RCC 7860 (cell line): ENCODE measurements around the gene RALGPS2.

Experiments used
- DNase-seq: peaks from one replicate; pipeline ENCODE4 v3.0.0-alpha.2; 2015; ENCODE audit warnings: low spot score
- FAIRE-seq: peaks from 2 replicates; lab custom pipeline; 2012; peaks lifted over from hg19 to GRCh38; lab: Jason Lieb, UNC

Gene RALGPS2

DNA sequence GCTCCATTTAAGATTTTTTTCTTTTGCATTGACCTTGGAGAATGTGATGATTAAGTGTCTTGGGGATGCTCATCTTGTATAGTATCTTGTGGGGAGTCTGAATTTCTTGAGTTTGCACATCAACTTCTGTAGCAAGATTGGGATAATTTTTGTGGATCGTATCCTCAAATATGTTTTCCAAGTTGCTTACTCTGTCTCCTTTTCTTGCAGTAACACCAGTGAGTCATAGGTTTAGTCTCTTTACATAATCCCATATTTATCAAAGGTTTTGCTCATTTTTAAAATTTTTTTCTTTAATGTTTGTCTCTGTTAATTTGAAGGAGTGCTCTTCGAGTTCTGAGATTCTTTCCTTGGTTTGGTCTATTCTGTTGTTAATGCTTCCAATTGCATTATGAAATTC lies 187.6 kb downstream of the RALGPS2 start:
- DNase-seq: no peak
- FAIRE-seq: no peak

DNA sequence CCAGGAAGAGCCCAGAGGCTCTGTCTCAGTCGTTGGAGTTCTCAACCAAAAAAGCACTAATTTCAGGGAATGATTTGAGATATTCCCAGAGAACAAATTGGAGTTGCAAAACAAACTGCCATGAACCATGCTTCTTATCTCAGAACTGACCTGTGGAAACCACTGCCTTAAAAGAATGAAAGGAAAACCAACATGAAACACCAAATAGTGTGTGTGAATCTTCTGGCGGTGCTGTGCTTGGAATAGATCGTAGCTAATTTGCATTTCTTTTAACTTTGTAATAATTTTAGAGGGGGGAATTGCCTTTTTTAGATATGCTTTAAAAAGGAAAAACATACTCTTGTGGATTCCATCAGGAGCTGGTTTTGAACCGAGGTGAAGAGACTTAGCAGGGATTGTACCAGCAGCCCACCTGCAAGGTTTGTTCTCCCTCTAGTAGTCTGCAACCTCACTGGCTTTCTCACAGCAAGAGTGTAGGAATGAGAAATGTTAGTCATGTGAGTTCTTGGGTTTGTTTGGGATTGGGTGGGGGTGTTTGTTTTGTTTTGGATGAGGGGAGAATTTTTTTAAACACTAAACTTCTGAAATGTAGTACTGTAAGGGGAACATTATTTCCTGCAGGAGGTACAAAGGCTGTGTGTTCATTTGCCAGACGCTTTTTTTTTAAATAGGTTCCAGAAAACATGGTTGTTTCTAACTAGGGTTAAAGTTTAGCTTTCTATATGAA lies 191.6 kb downstream of the RALGPS2 start:
- FAIRE-seq (no peak), DNase-seq (no peak)

DNA sequence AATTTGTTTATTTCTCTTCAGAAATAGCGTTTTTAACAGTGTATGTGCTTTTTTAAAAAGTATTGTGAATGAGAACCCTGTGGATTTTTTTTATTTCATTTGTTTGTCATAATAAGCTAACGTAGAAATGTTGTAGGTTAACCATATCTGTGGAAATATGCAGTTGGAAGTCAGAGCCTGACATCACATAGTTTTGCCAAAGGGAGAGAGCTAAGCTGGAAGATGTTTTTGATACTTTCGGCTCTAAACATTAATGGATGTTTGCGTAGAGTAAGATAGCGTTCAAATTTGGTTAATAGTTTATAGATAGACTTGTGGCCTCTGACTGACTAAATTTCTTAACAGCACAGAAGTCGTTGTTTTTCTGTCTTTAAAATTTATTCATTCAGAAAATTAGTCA lies 193.3 kb downstream of the RALGPS2 start:
- DNase-seq (no peak), FAIRE-seq (no peak)

DNA sequence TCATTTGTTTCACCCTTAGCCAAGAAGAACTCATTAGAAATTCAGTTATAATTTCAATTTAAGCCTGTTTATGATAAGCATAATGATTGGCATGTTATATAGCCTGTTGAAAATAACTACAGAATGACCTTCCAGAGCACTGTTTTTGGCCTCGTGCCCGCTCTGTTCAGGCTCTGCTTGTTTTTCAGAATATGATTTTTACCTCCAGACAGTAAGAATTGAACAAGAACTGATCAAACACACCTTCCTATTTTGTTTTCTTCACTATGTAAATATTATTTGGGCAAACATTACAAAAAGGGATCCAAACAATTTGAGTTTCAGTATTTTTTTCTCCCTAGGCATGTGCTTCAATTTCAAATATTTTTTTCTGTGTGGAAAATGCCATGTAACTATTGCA lies 193.9 kb downstream of the RALGPS2 start:
- no peak for FAIRE-seq
- no peak for DNase-seq

DNA sequence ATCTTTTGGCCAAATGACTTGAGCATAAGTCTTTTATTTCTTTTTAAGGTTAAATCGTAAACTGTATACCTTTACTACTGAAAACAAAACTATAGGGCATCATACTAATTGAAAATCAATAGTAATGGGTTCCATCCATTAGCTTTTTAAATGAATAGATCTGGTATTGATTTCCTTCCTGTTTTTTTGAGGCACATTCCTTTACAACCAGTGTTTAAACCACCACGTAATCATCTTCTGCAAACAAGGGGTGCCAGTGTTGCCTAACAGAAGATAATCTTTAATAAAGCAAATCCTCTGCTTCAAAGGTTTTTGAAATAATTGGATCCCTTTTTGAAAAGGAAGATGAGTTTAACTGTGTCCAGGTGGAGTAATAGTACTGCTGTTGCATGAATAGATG lies 194.5 kb downstream of the RALGPS2 start:
- FAIRE-seq (no peak), DNase-seq (no peak)

DNA sequence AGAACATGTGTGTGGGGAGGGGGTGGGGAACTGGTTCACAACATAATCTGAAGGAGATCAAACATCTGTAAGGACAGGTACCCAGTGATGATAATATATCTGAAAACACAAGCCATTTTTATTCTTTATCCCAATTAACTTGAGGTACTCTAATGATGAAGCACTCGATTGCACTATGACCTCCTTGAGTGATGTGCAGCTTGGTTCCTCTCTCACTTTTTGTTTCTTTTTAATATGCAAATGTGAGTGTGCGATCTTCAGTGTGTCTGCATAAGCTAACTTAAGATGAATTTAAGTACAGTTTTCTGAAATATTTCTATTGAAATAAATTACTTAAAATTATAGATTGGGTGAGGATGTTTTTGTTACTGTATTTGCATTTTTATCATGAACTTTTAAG lies 196.5 kb downstream of the RALGPS2 start:
- FAIRE-seq (no peak), DNase-seq (no peak)

DNA sequence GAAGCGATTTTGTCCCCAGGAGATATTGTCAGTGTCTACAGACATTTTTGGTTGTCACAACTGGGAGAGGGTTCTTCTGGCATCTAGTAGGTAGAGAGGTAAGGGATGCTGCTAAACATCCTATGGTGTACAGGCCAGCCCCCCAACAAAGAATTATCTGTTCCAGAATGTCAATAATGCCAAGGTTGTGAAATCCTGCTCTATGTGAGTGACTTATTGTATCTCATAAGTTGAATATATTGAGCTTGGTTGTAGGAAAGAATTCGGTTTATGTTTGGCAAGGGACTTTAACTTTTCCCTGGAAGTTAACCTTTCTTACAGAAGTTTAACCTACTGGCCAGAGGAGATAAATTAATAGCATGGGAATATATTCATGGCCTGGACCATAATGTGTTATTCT lies 198.5 kb downstream of the RALGPS2 start:
- FAIRE-seq (no peak), DNase-seq (no peak)

DNA sequence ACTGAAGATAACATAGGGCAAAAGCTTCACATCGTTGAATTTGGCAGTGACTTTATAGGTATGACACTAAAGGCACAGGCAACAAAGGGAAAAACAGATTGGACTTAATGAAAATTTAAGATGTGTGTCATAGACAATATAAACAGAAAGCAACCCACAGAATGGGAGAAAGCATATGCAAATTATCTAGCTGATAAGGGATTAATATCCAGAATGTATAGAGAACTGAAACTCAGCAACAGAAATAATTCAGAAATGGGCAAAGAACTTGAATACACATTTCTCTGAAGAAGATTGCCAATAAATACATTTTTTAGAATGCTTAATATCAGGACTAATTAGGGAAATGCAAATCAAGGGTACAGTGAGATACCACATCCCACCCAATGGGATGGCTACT lies 201.0 kb downstream of the RALGPS2 start:
- no peak for FAIRE-seq

DNA sequence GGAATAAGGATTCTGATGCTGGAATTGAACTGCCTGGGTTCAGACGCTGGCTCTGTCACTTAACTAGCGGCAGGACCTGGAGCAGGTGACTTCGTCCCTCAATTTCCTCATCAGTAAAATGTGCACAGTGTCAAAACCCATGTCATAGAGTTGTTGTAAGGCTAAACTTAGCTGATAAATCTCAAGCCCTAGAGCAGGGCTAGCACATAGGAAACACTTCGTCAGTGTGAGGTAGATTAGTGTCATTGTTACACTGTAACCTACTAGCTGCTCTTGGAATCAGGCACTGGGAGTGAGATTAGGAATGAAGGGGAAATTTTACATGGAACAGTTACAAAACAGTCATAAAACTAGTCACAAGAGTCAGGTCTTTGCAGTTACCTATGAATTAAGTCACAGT lies 202.0 kb downstream of the RALGPS2 start:
- DNase-seq (no peak), FAIRE-seq (no peak)

More for the DNA sequence above, 201.0 kb downstream of the RALGPS2 start:
- no peak for DNase-seq

DNA sequence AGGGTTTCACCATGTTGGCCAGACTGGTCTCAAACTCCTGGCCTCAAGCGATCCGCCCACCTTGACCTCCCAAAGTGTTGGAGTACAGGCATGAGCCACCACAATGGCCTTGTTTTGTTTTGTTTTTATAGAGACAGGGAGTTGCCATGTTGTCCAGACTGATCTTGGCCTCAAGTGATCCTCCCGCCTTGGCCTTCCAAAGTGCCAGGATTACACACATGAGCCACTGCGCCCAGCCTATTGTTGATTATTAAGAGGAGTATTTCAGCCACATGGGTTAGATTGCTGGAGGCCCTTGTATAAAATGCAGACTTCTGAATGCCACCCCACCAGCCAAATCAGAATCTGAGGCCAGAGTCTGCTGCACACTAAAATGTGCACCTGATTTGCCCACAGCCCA lies 203.0 kb downstream of the RALGPS2 start:
- FAIRE-seq (no peak), DNase-seq (no peak)

DNA sequence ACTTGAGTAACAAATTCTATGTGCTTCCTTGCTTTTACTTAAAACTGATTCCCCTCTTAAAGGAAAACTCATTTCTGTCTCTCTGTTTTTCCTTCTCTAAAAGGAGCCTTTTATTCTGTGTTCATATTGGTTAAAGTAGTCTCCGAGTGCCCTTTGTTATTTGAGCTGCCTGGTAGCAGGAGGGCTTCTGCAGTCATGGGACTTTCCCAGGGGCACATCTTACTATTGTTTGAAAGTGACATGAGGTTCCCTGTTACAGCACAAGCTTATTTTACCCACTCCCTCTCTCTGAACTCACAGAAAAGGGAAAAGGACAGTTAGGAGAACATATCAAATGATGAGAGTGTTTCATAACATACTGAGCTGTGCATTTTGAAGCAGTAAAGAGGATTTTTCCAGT lies 203.9 kb downstream of the RALGPS2 start:
- no peak for FAIRE-seq
- DNase-seq: no peak

DNA sequence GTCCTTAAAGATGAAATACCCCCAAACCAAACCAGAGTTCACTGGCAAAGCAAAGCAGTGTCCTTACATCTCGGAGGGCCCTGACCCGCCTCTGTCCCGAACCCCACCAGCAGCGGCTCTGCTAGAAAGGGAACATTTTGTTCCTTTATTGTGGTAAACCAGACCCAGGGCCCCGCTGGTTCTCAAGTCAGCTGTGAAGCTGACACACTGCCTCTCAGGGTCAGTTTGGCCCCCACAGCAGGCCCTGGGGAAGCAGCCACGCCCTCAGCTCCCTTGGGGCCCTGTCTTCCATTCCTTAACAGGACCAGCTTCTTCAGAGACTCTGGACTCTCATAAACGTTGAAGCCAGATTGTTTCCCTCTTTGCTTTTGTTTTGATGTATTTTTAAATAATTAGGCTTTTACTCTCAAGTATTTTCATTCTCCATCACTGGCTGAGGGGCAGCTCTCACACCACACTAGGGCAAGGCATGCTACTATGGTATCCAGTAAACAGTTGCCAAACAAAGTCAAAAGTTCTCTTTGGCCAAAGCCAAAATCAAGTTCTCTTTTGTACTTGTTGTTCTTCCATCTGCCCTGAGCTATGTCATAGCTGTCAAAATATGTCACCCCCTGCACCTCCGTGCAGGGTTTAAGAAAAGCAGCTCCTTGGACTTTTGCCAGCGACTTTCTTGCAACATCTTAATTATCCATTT lies 207.0 kb downstream of the RALGPS2 start:
- DNase-seq (no peak), FAIRE-seq (no peak)

DNA sequence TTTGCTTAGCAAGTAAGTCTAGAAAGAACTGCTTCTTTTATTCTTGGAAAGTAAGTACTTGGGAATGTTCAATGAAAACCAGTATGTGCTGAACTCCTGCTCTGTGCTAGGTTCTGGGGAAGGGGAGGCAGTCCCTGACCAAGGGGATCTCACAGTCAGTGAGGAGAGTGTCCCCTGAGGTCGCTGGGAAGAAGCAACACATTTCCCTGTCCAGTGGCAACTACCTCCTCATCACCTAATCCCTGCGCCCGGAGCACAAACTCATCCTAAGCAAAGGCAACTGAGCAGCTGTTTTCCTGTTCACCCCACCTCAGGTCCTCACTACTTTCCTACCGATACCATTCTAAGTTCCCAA lies 207.5 kb downstream of the RALGPS2 start:
- DNase-seq (no peak), FAIRE-seq (no peak)

DNA sequence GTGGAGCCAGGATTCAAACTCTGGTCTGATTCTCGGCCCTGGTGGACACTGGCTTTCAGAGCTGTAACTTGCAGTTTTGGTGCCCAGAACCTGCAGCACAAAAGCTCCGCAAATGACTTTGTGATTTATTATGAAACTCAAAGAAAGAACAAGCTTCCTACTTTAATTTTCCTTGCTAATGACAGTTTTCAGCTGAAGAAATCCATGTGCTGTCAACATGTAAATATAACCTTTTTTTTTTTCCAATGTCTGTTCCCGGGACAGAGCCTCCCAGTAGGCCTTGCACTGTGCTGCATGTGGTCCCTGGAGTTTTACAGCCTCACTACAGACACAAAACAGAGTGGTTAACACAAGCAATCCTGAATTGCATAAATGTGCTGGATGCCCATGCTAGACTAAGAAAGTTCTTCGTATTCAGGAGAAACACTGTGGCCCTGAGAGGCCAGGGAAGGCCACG lies 208.1 kb downstream of the RALGPS2 start:
- FAIRE-seq (no peak), DNase-seq (no peak)

DNA sequence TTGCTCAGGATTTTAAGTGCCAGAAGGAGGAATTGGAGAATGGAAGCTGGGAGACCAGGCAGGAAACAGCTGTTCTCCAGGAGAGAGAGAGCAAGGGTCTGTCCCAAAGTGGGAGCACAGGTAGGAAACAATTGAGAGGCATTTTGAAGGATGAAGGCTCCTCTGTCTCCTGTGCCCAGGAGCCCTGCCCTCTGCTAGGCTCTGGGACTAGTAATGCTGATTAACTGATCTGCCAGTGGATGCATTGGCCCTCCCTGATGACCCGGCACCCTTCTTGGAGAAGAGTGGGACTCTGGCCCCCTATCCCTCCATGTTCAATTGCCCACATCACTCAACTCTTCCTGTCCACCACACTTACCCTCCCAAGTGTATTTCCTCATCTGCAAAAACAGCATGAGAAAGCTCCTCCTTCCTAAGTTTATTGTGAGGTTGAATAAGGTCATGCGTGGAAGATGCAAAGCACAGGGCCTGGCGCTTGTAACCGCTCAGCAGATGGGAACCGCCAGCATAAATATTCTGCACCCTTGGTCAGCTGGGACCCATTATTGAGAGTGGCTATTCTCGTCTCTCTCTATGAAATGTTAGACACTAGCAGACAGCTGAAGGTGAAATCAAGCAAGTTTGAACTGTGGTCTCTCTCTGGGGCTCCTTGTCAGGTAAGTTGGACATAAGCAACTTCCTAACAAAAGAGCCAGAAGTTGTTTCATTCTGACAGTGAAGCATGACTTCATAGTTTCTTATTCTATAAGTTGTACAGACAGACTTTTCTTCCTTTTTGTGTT lies 208.9 kb downstream of the RALGPS2 start:
- DNase-seq (no peak), FAIRE-seq (no peak)

DNA sequence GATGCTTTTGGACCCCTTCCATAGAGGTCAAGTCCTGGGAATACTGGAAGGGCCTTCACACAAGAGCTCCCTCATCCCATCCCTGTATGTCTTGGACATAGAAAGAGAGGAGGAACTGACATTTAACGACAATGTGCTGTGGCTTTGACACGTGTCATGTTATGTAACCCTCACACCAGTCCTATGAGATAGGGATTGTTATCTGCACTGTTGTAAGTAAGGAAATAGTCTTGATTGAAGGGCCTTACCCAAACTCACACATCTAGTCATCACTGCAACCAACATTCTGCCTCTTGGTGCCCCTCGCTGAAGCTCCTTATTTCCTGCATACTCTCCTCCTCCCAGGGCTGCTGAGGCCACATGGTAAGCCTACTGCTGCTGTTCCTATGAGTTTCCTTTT lies 209.5 kb downstream of the RALGPS2 start:
- FAIRE-seq (no peak), DNase-seq (no peak)

DNA sequence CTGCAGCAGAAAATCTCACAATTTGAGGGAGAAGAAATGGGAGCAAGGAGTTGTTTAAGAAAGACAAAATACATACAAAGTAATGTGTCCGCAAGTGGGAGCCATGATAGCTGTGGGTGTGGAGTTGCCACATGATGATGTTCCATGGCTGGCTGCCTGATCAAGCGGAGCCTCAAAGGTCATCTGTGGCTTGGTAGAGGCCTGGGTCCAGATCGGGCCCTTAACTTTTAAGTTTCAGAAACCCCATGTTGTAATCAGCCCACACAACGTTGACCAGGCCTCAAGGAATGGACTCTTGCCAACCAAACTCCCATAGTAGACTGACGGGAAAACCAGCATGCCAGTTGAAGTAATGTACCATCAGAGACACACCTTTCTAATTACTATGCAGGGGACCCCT lies 210.6 kb downstream of the RALGPS2 start:
- DNase-seq (no peak), FAIRE-seq (no peak)

DNA sequence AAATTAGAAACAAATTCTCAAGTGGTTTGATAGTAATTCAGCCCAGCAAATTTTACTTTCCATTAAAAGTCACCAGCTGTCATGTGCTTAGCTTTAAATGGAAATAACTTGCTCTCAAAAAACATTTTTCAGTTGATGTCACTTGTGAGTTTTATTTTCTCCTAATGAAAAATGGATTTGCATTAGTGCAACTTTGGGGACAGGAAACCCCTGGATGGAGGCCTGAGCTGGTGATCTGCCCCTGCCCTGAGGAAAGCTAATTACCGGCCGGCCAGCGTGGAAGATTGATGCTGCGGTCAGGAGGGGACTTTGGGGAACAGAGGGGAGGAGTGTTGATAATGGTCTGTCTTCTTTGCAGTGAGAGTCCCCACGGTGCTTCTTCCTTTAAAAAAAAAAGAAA lies 212.7 kb downstream of the RALGPS2 start:
- no peak for DNase-seq
- no peak for FAIRE-seq

DNA sequence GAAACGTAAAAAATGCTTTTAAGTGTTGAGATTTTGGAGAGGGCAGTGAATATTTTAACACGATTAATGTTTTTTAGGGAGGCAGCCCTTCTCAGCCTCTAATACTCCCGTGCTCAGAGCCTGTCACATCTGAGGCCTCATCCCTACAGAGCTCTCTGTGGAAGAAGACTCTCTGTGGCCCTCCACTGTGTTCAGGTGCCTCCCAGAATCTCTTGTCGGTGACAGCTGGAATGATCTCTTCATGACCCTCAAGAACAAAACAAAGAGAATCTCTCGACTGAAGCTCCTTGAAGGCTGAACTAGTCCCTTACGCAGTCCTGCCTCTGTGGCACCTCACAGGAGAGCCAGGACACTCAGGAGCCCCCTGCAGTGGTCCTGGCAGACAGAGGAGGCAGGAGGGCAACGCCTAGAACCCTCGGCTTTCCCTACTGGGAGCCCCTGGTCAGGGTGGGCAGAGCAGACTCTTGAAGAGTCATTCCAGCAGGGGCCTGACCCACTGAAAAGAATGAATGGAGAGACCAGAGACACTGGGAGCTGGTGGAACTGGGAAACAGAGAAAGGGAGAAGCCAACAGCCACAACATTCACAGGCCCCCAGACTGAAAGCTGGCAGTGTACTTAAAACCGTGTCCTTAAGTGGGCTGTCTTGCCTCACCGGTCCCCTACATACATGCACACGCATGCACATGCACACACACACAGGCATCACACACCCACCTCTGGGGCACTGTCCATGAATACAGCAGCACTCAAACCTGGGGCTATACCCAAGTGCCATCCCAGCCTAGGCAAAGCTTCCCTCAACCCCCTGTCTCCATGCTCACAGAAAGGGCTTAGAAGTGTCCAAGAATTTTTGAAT lies 213.3 kb downstream of the RALGPS2 start:
- DNase-seq (no peak), FAIRE-seq (no peak)

DNA sequence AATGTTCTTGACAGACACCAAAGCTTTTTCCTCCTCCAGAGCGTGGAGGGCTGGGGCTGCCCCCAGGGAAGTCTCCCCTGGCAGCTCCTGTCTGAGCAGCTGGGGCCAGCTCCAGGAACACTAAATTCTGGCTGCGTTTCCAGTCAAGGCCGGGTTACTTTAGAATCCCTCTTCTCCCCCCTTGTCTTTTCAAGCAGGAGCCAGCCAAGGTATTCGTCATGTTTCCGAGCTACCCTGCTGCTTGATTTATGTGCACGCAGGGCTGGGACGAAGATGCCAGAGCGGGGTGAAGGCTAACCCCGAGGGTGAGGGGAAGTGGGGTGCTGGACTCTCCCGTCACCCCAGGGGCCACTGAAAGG lies 213.9 kb downstream of the RALGPS2 start:
- FAIRE-seq: no peak
- no peak for DNase-seq
